GM12874 (cell line): ENCODE results near the gene NQO1.

ENCODE experiments used
- CTCF ChIP-seq: IDR thresholded peaks from 2 replicates; pipeline ENCODE4 v1.5.1; 2011; ENCODE audit warnings: low read depth, mild to moderate bottlenecking, control low read depth, low read length, moderate library complexity; ENCODE audit not compliant: insufficient read depth

NQO1 gene

DNA sequence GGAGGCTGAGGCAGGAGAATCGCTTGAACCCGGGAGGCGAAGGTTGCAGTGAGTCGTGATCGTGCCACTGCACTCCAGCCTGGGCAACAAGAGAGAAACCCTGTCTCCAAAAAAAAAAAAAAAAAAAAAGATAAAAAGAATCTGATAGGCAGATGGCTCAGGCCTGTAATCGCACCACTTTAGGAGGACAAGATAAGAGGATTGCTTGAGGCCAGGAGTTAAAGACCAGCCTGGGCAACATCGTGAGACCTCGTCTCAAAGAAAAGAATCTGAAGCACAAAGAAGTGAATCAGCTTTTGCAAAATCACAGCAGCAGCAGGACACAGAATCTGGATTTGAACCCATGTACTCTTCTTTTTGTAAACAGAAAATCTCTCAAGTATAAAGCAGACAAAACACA is 20.8 kb upstream of the NQO1 start:
- TF ChIP-seq CTCF = no peak

DNA sequence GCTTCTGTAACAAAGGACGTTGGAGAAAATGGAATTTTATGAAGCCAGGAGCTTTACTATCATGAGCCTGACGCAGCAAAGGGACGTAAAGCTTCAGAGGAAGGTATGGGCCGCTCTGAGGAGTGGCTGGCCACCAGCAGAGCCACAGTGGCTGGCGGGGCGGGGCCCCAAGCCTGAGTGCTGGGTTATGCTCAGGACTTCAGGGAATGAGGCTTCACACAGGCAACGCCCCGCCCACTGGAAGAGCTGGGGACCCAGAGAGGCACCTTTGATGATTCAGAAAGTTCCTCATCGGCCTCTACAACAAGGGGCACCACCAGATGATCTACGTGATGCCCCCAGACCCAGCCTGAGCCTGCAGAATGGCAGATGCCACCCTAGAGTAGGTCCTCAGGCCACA is 19.6 kb upstream of the NQO1 start:
- no peak for TF ChIP-seq CTCF

DNA sequence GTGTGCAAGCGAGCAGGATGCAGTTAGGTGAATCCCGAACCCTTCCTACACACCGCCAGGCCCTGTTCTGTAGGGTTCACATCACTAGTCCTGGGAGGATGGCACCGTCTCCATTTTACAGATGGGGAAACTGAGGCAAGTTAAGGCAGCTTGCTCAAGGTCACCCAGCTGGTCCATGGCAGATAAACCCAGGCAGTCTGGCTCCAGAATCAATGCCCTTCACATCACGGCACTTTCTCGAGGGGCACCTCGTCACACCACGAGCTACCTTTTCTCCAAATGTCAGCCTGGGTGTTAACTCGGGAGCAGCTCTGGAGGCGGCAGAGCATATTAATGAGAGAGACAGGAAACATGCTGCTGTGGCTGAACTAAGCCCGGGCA is 18.9 kb upstream of the NQO1 start:
- TF ChIP-seq CTCF = no peak

- no peak for TF ChIP-seq CTCF
Observed at GRCh38 chr16:69744363-69745231, 18.2 kb upstream of the NQO1 start.

GRCh38 chr16:69741951-69742904 is 15.9 kb upstream of the NQO1 start:
- no peak for TF ChIP-seq CTCF

GRCh38 chr16:69741519-69741918 is 15.2 kb upstream of the NQO1 start:
- TF ChIP-seq CTCF = no peak

DNA sequence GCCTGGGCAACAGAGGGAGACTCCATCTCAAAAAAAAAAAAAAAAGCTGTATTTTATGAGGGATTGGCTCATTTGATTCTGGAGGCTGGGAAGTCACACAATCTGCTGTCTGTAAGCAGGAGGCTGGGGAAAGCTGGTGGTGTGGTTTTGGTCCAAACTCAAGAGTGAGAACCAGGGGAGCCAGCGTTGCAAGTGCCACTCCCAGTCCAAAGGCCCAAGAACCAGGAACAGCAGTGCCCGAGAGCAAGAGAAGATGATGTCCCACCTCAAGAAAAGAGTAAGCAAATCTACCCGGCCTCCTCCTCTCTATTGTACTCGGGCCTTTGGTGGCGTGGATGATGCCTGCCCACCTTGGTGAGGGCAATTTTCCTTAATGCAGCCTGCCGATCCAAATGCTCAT is 5.7 kb upstream of the NQO1 start:
- TF ChIP-seq CTCF = no peak
